Esophagus muscularis mucosa (tissue), 4 donors: ENCODE measurements around the gene LITAF. TPM values are rescaled to one million over a fixed set of nuclear protein-coding genes. Genes with fewer than 3 reads are reported as not detected.

Experiments
- DNase-seq: peaks from one replicate; pipeline ENCODE4 v3.0.0-alpha.2; 2017; ENCODE audit errors: extremely low spot score
- H3K27ac ChIP-seq, 4 donors: fragments of 200-600 bp; sonication (generic); replicated peaks in 1 of 4; 1 replicate in 3 of 4; 2 replicates in 1 of 4; pipeline ENCODE4 v1.5.1; 2016 to 2019; ENCODE audit warnings: mild to moderate bottlenecking in 1 of 4
- H3K27me3 ChIP-seq, 4 donors: fragments of 200-600 bp; sonication (generic); one replicate each; pipeline versions ENCODE4 v1.5.1 to v1.6.0; 2016 to 2019
- H3K36me3 ChIP-seq, 4 donors: fragments of 200-600 bp; sonication (generic); one replicate each; pipeline ENCODE4 v1.5.1; 2016 to 2019
- H3K4me1 ChIP-seq, 4 donors: fragments of 200-600 bp; sonication (generic); one replicate each; pipeline ENCODE4 v1.5.1; 2016 to 2019
- H3K4me3 ChIP-seq, 4 donors: fragments of 200-600 bp; sonication (generic); 1 replicate in 2 of 4; 2 replicates in 2 of 4; pipeline ENCODE4 v1.5.1; 2016 to 2019; ENCODE audit warnings: mild to moderate bottlenecking in 4 of 4, moderate library complexity in 1 of 4
- H3K9me3 ChIP-seq, 4 donors: fragments of 200-600 bp; sonication (generic); 1 replicate in 3 of 4; 2 replicates in 1 of 4; pipeline ENCODE4 v1.5.1; 2016 to 2019
- CTCF ChIP-seq, 3 experiments: fragments of 200-600 bp in 2 of 3; fragments of 450-650 bp in 1 of 3; sonication (generic) in 2 of 3; IDR thresholded peaks; one replicate each; pipeline ENCODE4 v1.5.1; 2017 to 2019; ENCODE audit warnings: antibody characterized with exemption in 3 of 3, mild to moderate bottlenecking in 2 of 3, moderate library complexity in 1 of 3
- EP300 ChIP-seq: sonication (generic); formaldehyde crosslinking; IDR thresholded peaks from one replicate; pipeline ENCODE4 v1.6.1; 2017; ENCODE audit warnings: antibody characterized with exemption
- POLR2A ChIP-seq: fragments of 450-650 bp; IDR thresholded peaks from one replicate; pipeline ENCODE4 v1.6.1; 2017; ENCODE audit warnings: antibody characterized with exemption, moderate library complexity, mild to moderate bottlenecking, low read depth
- POLR2AphosphoS5 ChIP-seq, 2 donors: sonication (generic); formaldehyde crosslinking; IDR thresholded peaks; one replicate each; pipeline ENCODE4 v1.6.1; 2017; ENCODE audit warnings: antibody characterized with exemption in 2 of 2
- WGBS: methylation state at CpG from one replicate; pipeline ENCODE4 v1.1.5; 2018; 5-methylcytosine and 5-hydroxymethylcytosine counted together
- intact Hi-C: fragments of 100-400 bp; cut with DNase I; formaldehyde crosslinking; loops from one replicate; pipeline ENCODE4 v1.15.1; 2023
- total RNA-seq, 4 donors: library from RNA; depleted of rRNA; stranded (reverse); fragments of >200 nt; gene quantifications; one replicate each; pipeline versions ENCODE4 v1.1.0 to v1.2.1, GENCODE V29; 2016

The LITAF gene
- total RNA-seq, result 10 to 100 TPM; 28.7 to 88.3 (median 36.8) TPM

- Histone ChIP-seq H3K27me3 (no peaks in the 10 kb centered on the region), H3K9me3 (no peaks in the 10 kb centered on the region), H3K4me3 (peak within 1 kb of the TSS; percentile 77 to 97 (median 84)), H3K36me3 (no peaks in the 10 kb centered on the region), H3K27ac (peak within 1 kb of the TSS; percentile 89 to 93 (median 90)), H3K4me1 (peaks cover 16 to 47% (median 42%) of the 10 kb centered on the region in 4 donors)
- intact Hi-C loops, result no loop called here
- WGBS, result 10% methylated on average over 31 of the region's 74 CpGs
- no peak for TF ChIP-seq EP300
- TF ChIP-seq POLR2A, result peak; percentile 11
- peak; percentile 28 to 50 for TF ChIP-seq POLR2AphosphoS5 (IDR thresholded peaks at IDR 0.05)
- TF ChIP-seq CTCF (IDR thresholded peaks at IDR 0.05), result no peak
- DNase-seq, result no peak
Observed at GRCh38 chr16:11586856-11587642, at the start of gene LITAF. LITAF (minus strand) TSS chr16:11586919; CDS start chr16:11556730, 30,189 bp downstream.

DNA sequence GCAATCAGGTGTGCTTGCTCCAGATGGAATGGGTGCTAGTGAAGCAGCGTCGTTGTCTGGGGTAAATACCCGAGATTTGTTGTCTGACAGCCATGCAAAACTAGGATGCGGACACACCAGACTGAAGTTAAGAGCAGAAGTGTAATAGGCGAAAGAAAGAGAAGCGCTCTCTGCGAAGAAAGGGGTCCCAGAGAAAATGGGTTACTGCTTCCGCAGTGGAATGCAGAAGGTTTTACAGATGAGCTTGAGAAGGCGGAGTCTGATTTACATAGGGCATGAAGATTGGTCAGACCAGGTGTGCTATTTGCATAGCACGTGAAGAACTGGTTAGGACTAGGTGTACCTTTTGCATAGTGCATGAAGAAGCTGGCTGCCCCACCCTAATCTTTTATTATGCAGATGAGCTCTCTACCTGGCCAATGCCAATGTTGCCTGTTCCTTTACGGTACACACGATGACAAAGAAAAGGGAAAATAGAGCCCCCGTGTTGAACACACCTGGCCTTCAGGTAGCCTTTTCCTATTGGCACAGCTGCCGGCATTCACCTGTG is 49.5 kb upstream of the LITAF start:
- no peak for TF ChIP-seq EP300
- TF ChIP-seq CTCF (IDR thresholded peaks at IDR 0.05), result no peak
- no peak for TF ChIP-seq POLR2AphosphoS5 (IDR thresholded peaks at IDR 0.05)
- no peak for TF ChIP-seq POLR2A
- no peaks in the 10 kb centered on the region for H3K9me3 ChIP-seq
- no peaks in the 10 kb centered on the region for H3K27me3 ChIP-seq
- intact Hi-C loops, result no loop called here
- no peak for DNase-seq
- no peaks in the 10 kb centered on the region for H3K36me3 ChIP-seq
- no peak overlapping the region for H3K4me3 ChIP-seq
- 69% methylated on average over 14 of the region's 14 CpGs for WGBS
- H3K27ac ChIP-seq, result no peak overlapping the region
- H3K4me1 ChIP-seq, result peaks cover 21 to 41% (median 38%) of the 10 kb centered on the region in 4 donors

- intact Hi-C loops, result no loop called here
- H3K4me3 ChIP-seq, result no peak overlapping the region
- H3K27me3 ChIP-seq, result no peaks in the 10 kb centered on the region
- TF ChIP-seq POLR2A (no peak), EP300 (no peak), POLR2AphosphoS5 (IDR thresholded peaks at IDR 0.05) (no peak), CTCF (IDR thresholded peaks at IDR 0.05) (no peak)
- DNase-seq, result no peak
- WGBS, result 91% methylated on average over 9 of the region's 12 CpGs
- no peaks in the 10 kb centered on the region for H3K9me3 ChIP-seq
- H3K27ac ChIP-seq, result no peak overlapping the region
- no peaks in the 10 kb centered on the region for H3K36me3 ChIP-seq
- peaks cover 16 to 36% (median 32%) of the 10 kb centered on the region in 4 donors for H3K4me1 ChIP-seq
Observed at GRCh38 chr16:11635679-11636171, 49.0 kb upstream of the LITAF start.

DNA sequence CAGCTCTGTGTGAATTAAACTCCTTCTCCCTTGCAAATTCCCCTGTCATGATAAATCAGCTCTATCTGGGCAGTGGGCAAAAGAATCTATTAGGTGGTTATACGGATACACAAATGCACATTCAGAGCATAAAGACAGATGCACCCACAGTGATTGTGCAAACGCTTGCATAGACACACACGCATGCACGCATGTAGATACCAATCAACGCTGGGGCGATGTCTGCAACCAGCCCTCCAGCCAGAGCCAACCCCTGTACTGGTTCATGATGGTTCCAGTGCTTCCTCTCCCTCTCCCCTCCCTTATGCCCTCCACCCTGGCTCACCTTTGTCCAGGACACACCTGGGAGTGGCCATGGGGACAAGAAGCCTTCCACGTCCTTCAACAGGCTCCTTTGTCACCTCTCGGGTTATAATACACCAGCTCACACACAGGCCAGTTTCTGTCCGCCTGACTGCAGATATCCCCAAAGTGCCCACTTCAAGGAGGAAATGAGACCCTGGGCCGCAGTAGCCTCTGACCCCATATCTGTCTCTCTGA is 48.5 kb upstream of the LITAF start:
- no peak for TF ChIP-seq EP300
- TF ChIP-seq POLR2AphosphoS5 (IDR thresholded peaks at IDR 0.05), result no peak
- no peak for TF ChIP-seq CTCF (IDR thresholded peaks at IDR 0.05)
- no peak for TF ChIP-seq POLR2A
- no peaks in the 10 kb centered on the region for H3K36me3 ChIP-seq
- H3K9me3 ChIP-seq, result no peaks in the 10 kb centered on the region
- 95% methylated on average over 10 of the region's 10 CpGs for WGBS
- intact Hi-C loops, result no loop called here
- no peaks in the 10 kb centered on the region for H3K27me3 ChIP-seq
- DNase-seq, result no peak
- peaks cover 14 to 31% (median 28%) of the 10 kb centered on the region in 4 donors for H3K4me1 ChIP-seq
- H3K4me3 ChIP-seq, result no peak overlapping the region
- no peak overlapping the region for H3K27ac ChIP-seq
